ENCODE data around the gene RPGR.

The RPGR gene

DNA sequence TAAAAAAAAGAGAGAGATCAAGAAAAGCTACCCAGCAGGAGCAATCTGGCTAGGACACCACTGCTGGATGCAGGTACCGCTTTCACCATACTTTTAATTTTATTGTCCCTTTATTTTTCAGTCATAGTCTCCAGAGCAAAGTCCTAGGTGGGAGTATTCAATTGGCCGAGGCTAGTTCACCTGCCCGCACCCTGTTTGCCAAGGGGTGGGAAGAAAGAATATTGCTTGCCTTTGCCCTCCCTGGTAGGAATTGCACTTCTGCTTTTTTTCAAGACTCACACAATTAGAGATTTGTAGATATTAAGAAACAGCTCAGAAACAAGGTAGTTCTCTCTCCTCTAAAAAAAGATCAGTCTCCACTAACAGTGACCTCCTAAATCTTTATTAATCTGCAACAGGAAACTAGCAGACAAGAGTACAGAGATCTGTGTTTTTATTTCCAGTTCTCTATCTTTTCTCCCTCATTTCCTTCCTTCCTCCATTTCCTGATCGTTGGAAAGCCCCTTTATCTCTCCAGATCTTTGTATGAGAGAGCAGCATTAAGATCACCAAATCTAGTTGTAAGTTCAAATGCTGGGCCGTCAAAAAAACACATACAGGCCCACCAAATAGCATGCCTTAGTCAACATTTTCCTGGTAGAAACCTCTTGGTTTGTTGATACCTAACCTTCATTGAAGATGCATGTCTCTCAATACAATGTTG, 9.4 kb upstream of the RPGR start:
- no peak for DNase-seq
- intact Hi-C loops (cut with DNase I) = no loop called here

DNA sequence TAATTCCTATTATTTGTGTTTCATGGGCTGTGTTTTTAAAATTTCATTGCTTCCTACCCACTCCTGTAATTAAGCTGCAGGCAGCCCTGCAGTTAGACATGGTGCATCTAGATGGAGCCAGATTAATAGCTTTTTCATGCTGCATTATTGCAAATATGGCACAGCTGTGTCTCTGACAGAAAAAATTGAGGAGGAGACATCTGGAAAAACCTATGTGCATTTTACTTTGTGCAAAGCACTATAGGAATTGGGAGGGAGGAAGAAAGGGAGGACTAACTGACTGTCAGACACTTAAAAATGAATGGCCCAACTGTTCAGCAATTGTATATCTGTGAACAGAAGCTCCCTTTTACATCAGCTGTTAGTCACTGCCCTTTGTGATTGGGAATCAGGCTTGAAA, 8.1 kb upstream of the RPGR start:
- DNase-seq = peak in 8 of 42 donors; percentile 1 to 29 (median 6)
- intact Hi-C loops (cut with DNase I) = no loop called here

DNA sequence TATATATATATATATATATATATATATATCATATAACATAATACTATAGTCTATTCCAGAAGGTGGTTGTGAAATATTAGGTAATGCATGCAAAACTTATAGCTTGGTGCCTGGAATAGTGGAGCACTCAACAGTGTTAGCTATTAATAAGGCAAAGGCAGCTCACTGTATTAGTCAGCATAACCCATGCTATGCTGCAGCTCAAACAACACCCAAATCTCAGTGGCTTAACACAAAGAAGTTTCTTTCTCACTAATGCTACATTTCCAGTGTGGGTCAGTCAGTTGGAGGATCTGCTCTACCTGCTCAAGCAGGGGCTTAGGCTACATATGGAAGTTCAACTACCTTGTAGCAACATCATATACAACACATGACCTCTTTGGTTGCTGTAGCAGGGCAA, 5.2 kb upstream of the RPGR start:
- intact Hi-C loops (cut with DNase I) = no loop called here
- DNase-seq = no peak

DNA sequence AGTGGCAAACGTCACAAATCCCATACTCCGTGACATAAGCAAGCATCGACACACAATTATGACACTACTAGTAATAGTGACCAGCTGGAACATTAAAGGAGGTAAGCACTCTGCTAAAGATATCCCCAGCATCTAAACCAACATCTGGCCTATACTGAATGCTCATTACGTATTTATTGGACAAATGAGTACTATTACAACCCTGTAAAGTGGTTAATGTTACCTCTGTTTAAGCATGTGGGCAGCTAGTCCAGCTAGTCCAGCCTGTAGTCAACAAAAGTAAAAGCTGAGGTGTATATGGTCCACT, 419 bp upstream of the RPGR start:
- intact Hi-C loops (cut with DNase I) = no loop called here
- DNase-seq = no peak

DNA sequence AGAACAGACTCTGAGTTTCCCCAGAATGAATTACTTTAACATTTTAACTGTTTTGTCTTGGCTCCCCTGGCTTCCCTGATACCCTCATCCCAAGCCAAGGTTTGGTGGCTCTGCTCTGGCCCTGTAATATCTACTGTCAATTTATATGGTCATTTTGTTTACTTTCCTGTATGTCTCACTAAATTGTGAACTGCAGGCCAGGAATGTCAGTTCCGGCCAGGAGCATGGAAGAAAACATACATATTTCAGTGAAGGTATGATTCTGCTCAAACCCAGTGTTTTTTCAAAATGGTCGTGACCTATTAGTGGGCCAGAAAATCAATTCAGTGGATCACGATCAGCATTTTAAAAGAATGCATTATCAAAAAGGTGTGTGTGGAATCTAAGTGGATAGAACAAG, 1.2 kb downstream of the RPGR start:
- intact Hi-C loops (cut with DNase I) = no loop called here
- DNase-seq = no peak

DNA sequence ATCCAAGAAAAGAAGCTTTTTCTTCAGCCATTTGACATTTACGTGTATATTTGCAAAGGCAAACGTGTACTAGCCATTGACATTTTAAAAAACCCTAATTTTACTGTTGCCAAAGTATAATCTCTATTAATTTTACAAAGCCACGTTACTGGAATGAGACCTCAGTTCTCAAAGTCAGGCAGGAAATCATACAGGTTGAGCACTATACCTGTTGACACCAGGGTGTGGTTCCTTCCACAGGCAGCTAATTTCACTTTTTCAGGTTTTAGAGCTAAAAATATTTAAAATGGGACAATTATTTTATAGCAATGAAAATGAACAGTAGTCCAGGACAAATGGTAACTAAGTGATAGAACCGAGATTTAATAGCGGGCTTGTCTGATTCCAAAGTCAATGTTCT, 6.5 kb downstream of the RPGR start:
- DNase-seq = no peak
- intact Hi-C loops (cut with DNase I) = no loop called here

DNA sequence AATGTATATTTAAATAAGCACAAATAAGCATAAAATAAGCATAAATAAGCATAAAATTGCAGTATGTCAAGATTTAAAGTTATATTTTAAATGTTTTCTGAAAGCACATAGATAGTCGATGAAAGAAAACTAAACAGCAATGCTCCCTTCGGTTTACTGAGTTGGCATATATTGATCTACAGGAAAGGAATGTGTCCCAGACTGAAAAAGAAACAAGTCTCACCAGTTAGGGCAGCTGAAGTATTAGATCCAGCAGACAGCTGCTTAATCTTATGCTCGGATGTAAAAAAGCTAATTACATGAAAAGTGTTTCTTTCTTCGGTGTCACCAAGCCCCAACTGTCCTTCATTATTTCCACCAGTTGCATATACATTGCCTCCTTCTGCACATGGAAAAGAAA, 8.7 kb downstream of the RPGR start:
- DNase-seq = no peak
- intact Hi-C loops (cut with DNase I) = no loop called here

DNA sequence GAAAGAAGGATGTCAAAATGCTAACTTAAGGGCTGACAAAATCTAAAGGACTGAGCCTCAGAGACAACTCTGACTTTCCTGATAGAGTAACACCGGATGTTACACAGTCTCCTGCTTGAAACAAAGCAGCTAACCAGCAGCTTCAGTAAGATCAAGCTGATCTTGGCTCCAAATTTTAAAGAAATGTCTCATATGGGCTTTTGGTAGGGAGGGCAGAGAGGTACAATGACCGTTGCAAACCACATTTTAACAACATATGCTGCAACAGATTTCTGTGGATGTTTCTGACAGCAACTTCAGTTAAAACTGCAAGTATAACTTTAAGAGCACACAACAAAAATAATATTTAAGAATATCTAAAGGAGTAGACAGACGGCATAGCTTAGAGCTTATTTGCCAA, 9.1 kb downstream of the RPGR start:
- DNase-seq = no peak
- intact Hi-C loops (cut with DNase I) = no loop called here

DNA sequence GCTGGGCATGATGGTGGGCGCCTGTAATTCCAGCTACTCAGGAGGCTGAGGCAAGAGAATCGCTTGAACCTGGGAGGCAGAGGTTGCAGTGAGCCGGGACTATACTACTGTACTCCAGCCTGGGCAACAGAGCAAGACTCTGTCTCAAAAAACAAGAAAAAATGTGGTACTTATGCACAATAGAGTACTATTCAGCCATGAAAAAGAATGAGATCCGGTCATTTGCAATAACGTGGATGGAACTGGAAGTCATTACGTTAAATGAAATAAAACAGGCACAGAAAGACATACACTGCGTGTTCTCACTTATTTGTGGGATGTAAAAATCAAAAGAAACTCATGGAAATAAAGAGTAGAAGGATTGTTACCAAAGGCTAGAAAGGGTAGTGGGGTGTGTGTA, 12.1 kb downstream of the RPGR start:
- intact Hi-C loops (cut with DNase I) = no loop called here
- DNase-seq = no peak

DNA sequence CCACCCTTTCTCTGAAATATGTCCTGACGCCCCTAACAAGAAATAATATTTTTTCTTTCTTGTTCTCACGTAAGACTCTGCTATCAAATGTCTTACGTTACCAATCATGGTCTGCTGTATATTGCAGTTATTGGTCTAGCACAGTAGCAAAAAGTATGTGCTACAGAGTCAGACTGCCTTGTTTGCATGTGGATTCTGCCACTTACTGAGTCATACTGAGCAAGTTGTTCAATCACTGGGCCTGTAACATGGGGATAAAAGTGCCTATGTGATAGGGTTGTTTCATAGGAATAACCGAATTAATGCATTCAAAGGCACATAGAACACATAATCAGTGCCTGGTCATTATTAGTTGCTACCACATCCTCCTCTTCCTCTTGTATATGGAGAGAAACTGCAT, 14.1 kb downstream of the RPGR start:
- no peak for DNase-seq
- intact Hi-C loops (cut with DNase I) = no loop called here

DNA sequence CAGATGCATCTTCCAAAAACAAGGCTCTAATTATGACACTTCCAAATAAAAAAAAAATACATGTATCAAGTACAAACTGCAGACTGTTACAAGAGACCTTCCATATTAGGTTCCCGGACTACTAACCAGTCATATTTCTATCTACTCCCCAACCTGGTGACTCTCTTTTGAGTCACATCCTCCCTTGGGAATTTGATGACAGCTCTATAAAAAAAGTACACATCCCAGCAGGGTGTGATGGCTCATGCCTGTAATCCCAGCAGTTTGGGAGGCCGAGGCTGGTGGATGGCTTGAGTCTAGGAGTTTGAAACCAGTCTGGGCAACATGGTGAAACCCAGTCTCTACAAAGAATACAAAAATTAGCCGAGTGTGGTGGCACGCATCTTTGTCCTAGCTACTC, 14.9 kb downstream of the RPGR start:
- intact Hi-C loops (cut with DNase I) = no loop called here
- no peak for DNase-seq

DNA sequence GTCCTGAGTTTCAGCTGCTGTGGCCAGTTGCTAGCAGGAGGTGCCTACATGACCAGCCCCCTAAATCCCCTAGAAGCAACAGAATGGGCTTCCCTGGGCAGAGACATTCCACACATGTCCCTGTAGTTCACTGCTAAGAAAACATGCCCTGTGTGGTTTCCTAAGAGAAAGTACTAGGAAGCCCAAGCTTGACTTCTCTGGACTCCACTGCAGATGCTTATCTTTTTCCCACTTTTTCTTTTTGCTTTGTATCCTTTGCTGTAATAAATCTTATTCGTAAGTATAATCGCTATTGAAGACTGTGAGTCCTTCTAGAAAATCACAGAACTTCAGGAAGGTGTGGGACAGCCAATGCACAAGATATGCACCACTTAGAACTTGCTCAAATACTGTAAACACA, 15.6 kb downstream of the RPGR start:
- intact Hi-C loops (cut with DNase I) = no loop called here
- no peak for DNase-seq

DNA sequence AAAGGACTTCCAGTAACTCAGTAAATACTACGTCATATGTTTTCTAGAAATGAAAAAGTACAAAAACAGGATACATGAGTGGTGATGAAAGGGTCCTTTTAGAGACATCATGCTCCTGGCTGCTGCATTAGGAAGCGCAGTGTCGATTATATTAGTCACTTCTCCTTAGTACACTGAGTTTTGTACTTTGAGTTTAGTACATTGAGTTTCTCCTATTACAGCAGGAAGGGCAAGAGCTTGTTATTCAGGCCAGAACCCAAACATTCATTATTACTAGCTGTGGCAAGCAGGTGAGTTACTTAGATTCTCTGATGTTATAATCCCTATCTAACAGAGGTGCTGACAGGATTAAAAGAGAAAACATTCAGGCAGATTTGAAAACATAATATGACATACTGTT, 21.3 kb downstream of the RPGR start:
- no peak for DNase-seq
- intact Hi-C loops (cut with DNase I) = no loop called here

DNA sequence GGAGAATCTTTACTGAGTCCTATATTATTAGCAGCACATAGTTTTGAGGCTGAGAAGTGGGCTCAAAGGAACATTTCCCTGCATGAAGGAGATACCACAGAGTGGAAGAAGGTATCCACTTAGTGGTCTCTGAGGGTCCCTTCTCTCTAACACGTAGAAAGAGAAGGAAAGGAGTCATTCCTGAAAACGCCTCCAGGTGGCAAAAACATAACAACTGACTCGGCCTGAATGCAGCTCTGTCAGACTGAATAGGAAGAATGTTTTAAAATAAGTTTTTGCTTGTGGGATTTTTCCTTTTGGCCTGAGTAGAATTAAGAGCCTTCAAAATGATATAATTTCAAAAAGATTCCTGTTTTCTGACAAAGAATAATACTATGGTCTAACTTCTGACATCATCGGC, 23.3 kb downstream of the RPGR start:
- intact Hi-C loops (cut with DNase I) = no loop called here
- DNase-seq = no peak

DNA sequence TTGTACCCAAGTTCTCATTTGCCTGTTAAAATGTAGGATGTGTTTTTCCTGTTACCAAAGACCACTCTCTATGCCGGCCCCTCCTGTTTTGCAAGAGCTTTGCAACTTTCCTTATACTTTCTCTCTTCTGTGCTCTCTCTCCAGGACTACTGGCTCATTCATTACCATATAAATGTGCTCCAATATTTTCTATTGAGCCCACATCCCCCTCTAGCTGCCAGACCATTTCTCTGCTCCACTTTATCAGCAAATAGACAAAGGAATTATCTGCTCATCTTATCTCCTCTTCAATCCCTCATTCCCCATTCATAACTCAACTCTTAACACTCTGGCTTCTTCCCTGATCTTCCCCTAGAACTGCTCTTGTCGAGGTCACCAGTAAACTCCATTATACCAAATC, 33.6 kb downstream of the RPGR start:
- intact Hi-C loops (cut with DNase I) = no loop called here
- DNase-seq = no peak

DNA sequence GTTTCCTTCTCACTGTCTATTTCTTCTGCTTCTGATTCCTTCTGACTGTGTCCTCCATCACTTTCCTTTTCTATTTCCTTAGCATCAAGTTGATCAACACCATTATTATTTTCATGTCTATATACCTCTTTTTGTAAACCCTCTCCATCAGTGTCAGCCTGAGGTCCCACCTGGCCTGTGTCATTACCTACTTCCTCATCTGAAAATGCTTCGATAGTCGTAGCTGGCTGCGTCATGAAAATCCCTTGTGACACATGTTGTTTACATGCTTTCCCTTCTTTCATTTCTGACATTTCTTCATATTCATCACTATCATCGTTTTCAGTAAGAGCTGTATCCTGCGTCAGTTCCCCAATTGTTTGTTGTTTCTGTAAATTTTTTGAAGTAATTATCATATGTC, 39.6 kb downstream of the RPGR start:
- no peak for DNase-seq
- intact Hi-C loops (cut with DNase I) = no loop called here

DNA sequence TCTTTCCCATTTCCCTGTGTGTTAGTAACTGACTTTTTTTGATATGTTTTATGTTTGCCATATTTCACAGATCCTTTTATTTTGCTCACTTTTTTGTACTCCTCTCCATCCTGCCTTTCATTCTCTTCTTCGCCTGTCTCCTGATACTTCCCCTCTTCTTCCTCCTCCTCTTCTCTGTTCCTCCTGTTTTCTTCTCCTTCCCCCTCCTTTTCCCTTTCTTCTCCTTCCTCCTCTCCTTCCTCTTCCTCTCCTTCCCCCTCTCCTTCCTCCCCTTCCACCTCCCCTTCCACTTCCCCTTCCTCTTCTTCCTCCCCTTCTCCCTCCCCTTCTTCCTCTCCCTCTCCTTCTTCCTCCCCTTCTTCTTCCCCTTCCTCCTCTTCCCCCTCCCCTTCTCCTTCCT, 41.7 kb downstream of the RPGR start:
- no peak for DNase-seq
- intact Hi-C loops (cut with DNase I) = no loop called here

DNA sequence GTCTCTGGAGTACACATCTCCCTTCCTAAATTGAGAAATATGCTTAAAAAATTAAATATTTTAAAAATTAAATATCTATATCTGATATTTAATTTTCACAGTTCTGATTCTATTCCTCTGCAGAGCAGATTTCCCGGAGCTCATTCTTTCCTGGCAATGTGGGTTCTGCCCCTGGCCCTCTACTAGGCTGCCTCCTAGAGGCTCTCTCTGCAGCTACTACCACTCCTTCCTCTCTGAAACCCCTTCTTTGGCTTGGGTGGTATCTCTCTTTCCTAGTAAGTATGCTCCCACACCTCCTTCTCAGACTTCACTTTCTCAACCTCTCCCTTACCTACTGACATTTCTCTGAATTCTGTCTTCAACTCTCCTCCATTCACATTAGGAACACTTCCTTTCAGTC, 45.3 kb downstream of the RPGR start:
- DNase-seq = peak in 13 of 42 donors; percentile 1 to 37 (median 15)
- intact Hi-C loops (cut with DNase I) = no loop called here

DNA sequence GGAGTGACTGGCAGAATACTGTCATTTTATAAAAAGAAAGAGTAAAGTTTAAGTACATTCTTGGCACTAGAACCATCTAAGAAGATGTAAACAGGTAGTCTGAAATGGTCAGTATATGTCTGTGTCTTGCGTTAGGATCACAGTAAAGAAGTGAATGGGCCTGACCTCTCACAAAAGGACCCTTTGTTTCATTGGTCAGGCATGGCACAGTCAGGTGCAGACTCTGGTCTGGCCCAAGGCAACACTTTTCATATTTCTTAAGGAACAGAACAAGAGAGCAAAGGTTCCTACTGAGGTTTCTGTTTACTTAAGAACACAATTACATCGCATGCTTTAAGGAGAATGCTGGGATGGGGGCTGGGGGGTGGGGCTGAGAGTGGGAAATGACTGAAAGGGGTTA, 48.1 kb downstream of the RPGR start:
- intact Hi-C loops (cut with DNase I) = no loop called here
- DNase-seq = no peak

DNA sequence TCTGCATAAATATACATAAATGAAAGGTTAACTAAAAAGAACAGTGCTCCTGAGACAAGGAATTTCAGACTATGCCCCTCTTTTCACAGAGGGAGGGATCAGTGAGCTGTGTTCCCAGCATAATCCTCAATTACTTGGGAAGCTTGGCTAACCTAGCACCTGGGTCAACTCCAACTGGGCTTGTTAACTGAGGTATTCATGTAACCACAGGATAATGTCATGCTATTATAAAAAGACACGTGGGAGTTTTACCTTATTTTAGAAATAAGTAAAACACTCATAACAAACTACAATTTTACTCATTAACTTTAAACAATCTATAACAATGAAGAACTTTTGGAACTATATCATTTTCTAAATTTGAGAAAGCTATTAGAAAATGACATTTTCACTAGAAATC, 48.6 kb downstream of the RPGR start:
- intact Hi-C loops (cut with DNase I) = no loop called here
- DNase-seq = no peak

DNA sequence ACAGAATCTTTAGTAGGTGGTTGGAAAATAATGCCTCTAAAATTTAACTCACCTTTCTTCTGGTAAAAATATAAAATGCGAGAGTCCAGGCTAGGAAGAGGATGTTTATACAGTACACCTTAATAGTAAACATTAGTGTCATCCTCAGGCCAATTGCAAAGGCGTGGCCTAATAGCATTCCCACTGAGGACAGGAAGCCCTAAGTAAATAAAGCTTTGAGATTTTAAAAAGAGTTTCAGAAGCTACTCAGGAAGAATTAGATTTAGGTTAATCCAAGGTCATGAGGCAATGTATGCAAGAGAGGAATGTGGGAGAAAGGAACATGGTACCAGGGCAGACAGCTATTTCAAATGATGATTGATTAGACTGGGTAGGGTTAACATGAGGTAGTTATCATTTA, 49.5 kb downstream of the RPGR start:
- DNase-seq = no peak
- intact Hi-C loops (cut with DNase I) = no loop called here

DNA sequence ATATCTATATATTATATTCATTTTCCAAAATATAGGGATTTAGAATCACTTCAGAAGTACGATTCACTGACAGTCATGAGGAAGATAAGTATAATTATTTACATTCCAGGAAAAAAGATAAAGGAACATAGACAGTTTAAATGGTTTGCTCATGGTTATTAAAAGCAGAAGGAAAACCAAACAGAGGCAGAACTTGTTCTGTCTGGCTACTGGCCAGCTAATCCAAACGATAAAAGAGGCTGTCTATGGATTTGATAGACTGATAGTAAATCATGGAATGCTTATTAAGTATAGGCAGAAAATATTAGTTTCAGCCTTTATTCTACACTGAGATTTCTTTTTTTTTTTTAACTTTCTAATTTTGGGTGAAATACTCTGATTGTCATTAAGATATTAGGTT, 50.2 kb downstream of the RPGR start:
- intact Hi-C loops (cut with DNase I) = no loop called here
- DNase-seq = no peak
